Large intestine (tissue), 3 donors: ENCODE data around the gene MEGF6. TPM values are rescaled to one million over a fixed set of nuclear protein-coding genes. Genes with fewer than 3 reads are reported as not detected.

Experiments used
- DNase-seq, 2 donors: peaks; one replicate each; pipeline versions ENCODE4 v3.0.0 to v3.0.0-alpha.2; 2013
- H3K27ac ChIP-seq: one replicate; pipeline ENCODE4 v1.5.1; 2013; ENCODE audit warnings: low read length
- H3K27me3 ChIP-seq: 2 replicates; pipeline ENCODE4 v1.6.1; 2013; ENCODE audit warnings: low read length; ENCODE audit not compliant: control insufficient read depth, insufficient read depth
- H3K36me3 ChIP-seq: 2 replicates; pipeline ENCODE4 v1.6.1; 2013; ENCODE audit warnings: low read length; ENCODE audit not compliant: control insufficient read depth, insufficient read depth
- H3K4me1 ChIP-seq: one replicate; pipeline ENCODE4 v1.6.1; 2013; ENCODE audit warnings: low read length; ENCODE audit not compliant: control insufficient read depth, insufficient read depth
- H3K4me3 ChIP-seq: one replicate; pipeline ENCODE4 v1.5.1; 2013; ENCODE audit warnings: low read length
- H3K9me3 ChIP-seq: one replicate; pipeline ENCODE4 v1.6.1; 2013; ENCODE audit warnings: mild to moderate bottlenecking, low read depth, low read length, moderate library complexity; ENCODE audit not compliant: control insufficient read depth
- WGBS: methylation state at CpG from one replicate; pipeline ENCODE4 v1.1.5; 2013; ENCODE audit warnings: low lambda C conversion rate; ENCODE audit not compliant: insufficient coverage; 5-methylcytosine and 5-hydroxymethylcytosine counted together
- polyA plus RNA-seq: library from polyadenylated mRNA; unstranded; fragments of 120-200 nt; gene quantifications from one replicate; pipeline ENCODE4 v1.2.1, GENCODE V29; 2013

Gene MEGF6
- polyA plus RNA-seq, 1 donor: 13.8 TPM

GRCh38 chr1:3509721-3510120 lies 101.6 kb downstream of the MEGF6 start:
- WGBS: no CpG with 5 or more reads among the region's 21 CpGs
- DNase-seq: no peak
- Histone ChIP-seq H3K36me3 (no peaks in the 10 kb centered on the region), H3K4me3 (no peak overlapping the region), H3K27ac (no peak overlapping the region), H3K27me3 (no peaks in the 10 kb centered on the region), H3K9me3 (peaks cover 8% of the 10 kb centered on the region), H3K4me1 (peaks cover 2% of the 10 kb centered on the region)

GRCh38 chr1:3508757-3509415 lies 102.4 kb downstream of the MEGF6 start:
- Histone ChIP-seq H3K27me3 (no peaks in the 10 kb centered on the region), H3K9me3 (peaks cover 8% of the 10 kb centered on the region), H3K4me1 (no peaks in the 10 kb centered on the region), H3K36me3 (no peaks in the 10 kb centered on the region), H3K4me3 (no peak overlapping the region), H3K27ac (no peak overlapping the region)
- no CpG with 5 or more reads among the region's 33 CpGs for WGBS
- no peak for DNase-seq

GRCh38 chr1:3507636-3508275 lies 103.6 kb downstream of the MEGF6 start:
- Histone ChIP-seq H3K27me3 (no peaks in the 10 kb centered on the region), H3K27ac (no peak overlapping the region), H3K9me3 (peaks cover 8% of the 10 kb centered on the region), H3K4me3 (no peak overlapping the region), H3K4me1 (no peaks in the 10 kb centered on the region), H3K36me3 (no peaks in the 10 kb centered on the region)
- no peak for DNase-seq
- WGBS: no CpG with 5 or more reads among the region's 11 CpGs

- Histone ChIP-seq H3K4me3 (no peak overlapping the region), H3K4me1 (no peaks in the 10 kb centered on the region), H3K36me3 (no peaks in the 10 kb centered on the region), H3K9me3 (peaks cover 10% of the 10 kb centered on the region), H3K27me3 (no peaks in the 10 kb centered on the region), H3K27ac (no peak overlapping the region)
- WGBS: no CpG with 5 or more reads among the region's 7 CpGs
- no peak for DNase-seq
These were observed 104.4 kb downstream of the MEGF6 start for GRCh38 chr1:3506943-3507342.

- H3K27me3 ChIP-seq: no peaks in the 10 kb centered on the region
- no peak overlapping the region for H3K4me3 ChIP-seq
- H3K27ac ChIP-seq: no peak overlapping the region
- no CpG with 5 or more reads among the region's 15 CpGs for WGBS
- DNase-seq: no peak
- no peaks in the 10 kb centered on the region for H3K4me1 ChIP-seq
- H3K36me3 ChIP-seq: no peaks in the 10 kb centered on the region
- H3K9me3 ChIP-seq: peaks cover 5% of the 10 kb centered on the region
These were observed 105.3 kb downstream of the MEGF6 start for GRCh38 chr1:3506041-3506440.

- Histone ChIP-seq H3K27me3 (no peaks in the 10 kb centered on the region), H3K36me3 (no peaks in the 10 kb centered on the region), H3K4me1 (no peaks in the 10 kb centered on the region), H3K4me3 (no peak overlapping the region), H3K27ac (no peak overlapping the region), H3K9me3 (peaks cover 5% of the 10 kb centered on the region)
- DNase-seq: no peak
- WGBS: no CpG with 5 or more reads among the region's 20 CpGs
These were observed 106.1 kb downstream of the MEGF6 start for GRCh38 chr1:3505161-3505560.

GRCh38 chr1:3504822-3505153 lies 106.5 kb downstream of the MEGF6 start:
- no CpG with 5 or more reads among the region's 7 CpGs for WGBS
- Histone ChIP-seq H3K27ac (no peak overlapping the region), H3K36me3 (no peaks in the 10 kb centered on the region), H3K27me3 (no peaks in the 10 kb centered on the region), H3K9me3 (peaks cover 5% of the 10 kb centered on the region), H3K4me3 (no peak overlapping the region), H3K4me1 (no peaks in the 10 kb centered on the region)
- DNase-seq: no peak

GRCh38 chr1:3504151-3504821 lies 107.0 kb downstream of the MEGF6 start:
- no peak overlapping the region for H3K4me3 ChIP-seq
- no peak overlapping the region for H3K27ac ChIP-seq
- DNase-seq: no peak

GRCh38 chr1:3503525-3503886 lies 107.8 kb downstream of the MEGF6 start:
- Histone ChIP-seq H3K4me1 (no peaks in the 10 kb centered on the region), H3K36me3 (no peaks in the 10 kb centered on the region), H3K27ac (no peak overlapping the region), H3K27me3 (no peaks in the 10 kb centered on the region), H3K9me3 (peaks cover 5% of the 10 kb centered on the region), H3K4me3 (no peak overlapping the region)
- no peak for DNase-seq
- no CpG with 5 or more reads among the region's 8 CpGs for WGBS

More at GRCh38 chr1:3504151-3504821, 107.0 kb downstream of the MEGF6 start:
- Histone ChIP-seq H3K36me3 (no peaks in the 10 kb centered on the region), H3K9me3 (peaks cover 5% of the 10 kb centered on the region), H3K4me1 (no peaks in the 10 kb centered on the region), H3K27me3 (no peaks in the 10 kb centered on the region)
- no CpG with 5 or more reads among the region's 31 CpGs for WGBS

GRCh38 chr1:3502641-3503524 lies 108.4 kb downstream of the MEGF6 start:
- no peak overlapping the region for H3K4me3 ChIP-seq
- no peak overlapping the region for H3K27ac ChIP-seq
- no CpG with 5 or more reads among the region's 22 CpGs for WGBS
- no peak for DNase-seq
- H3K4me1 ChIP-seq: no peaks in the 10 kb centered on the region
- H3K27me3 ChIP-seq: no peaks in the 10 kb centered on the region
- H3K36me3 ChIP-seq: no peaks in the 10 kb centered on the region
- peaks cover 5% of the 10 kb centered on the region for H3K9me3 ChIP-seq
